ENCODE measurements around the gene STPG3. TPM values are rescaled to one million over a fixed set of nuclear protein-coding genes. Genes with fewer than 3 reads are reported as not detected.

The STPG3 gene
- total and polyA plus RNA-seq, 2 of the 8 experiments (the other 6 are each of a cell fraction or from before 2014, with no cell fraction given) = not detected

DNA sequence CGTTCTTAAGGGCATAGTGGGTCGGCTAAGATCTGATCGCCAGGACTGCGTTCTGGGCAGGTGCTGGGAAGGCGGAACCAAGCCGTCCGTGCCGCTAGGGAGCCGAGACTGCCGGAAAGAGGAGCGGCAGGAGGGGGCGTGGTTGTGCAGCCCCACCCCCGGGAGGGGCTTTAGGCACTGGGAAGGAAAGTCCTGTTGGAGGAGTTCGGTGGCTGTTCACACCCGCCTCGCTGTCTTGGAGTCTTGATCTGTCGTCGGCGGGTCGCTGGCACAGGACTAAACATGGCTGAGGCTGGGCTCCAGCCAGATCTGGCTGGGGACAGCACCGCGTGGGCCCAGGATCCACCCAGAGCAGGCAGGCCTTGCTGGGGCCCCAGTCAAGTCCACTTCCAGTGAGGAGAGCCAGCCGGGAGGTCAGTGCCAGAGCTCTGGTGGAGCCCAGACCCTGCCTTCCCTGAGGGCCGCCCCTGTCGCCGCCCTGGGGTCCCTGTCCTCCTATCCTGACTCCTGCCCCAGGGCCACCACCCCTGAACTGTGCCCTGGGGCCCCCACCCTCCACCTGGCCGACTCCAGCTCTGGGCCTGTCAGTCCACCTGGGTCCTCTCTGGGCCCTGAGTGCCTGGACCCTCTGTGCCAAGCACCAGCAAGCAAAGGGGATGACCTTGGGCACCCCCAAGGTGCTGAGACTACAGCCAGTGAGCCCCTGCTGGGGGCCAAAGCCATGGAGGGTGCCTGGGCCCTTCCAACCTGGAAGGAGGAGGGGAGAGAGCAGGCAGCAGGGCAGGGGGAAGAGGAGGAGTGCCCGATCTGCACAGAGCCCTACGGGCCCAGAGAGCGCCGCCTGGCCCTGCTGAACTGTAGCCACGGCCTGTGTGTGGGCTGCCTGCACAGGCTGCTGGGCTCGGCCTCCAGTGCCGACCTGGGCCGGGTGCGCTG is 33.5 kb upstream of the STPG3 start:
- no peak overlapping the region for H2AK5ac ChIP-seq (ENCODE audit: low read depth, low read length)
- H2BK15ac ChIP-seq (ENCODE audit: low read length) = no peak overlapping the region
- H3K9ac ChIP-seq (replicated peaks in 1 of 4; ENCODE audit: extremely low read depth in 1 of 4, low read depth in 3 of 4, low read length in 3 of 4) = no peak overlapping the region
- DNase-seq (ENCODE audit: low read depth in 1 of 2, low spot score in 2 of 2) (peak; percentile 56 to 87), FAIRE-seq (no peak)
- ChIA-PET CTCF (ENCODE audit: partially characterized antibody) (interaction anchor here (0.5 to 3.8 kb wide), 16 partner anchors 10 to 123 kb away, joined by 3 to 19 read pairs (median 4); partner anchors contain the start of genes LRRC26, RNF224 and TPRN), POLR2A (ENCODE audit: partially characterized antibody) (interaction anchor here (0.7 to 69.9 kb wide), 10 partner anchors 9 to 385 kb away, joined by 3 to 1462 read pairs (median 4); partner anchors contain the start of genes ANAPC2, MAN1B1, NDOR1 and NELFB)
- H3K4me3 ChIP-seq (ENCODE audit: extremely low read depth in 1 of 4, insufficient read depth in 2 of 4, low read depth in 3 of 4, low read length in 4 of 4) = no peak overlapping the region
- no peak overlapping the region for H2BK12ac ChIP-seq (ENCODE audit: low read depth, low read length)
- H2BK5ac ChIP-seq (ENCODE audit: low read depth, low read length) = no peak overlapping the region
- no peak overlapping the region for H3K23ac ChIP-seq (ENCODE audit: insufficient read length)
- 77% methylated on average over 23 of the region's 36 CpGs; no CpG with 5 or more reads in 1 of the 2 experiments for WGBS, 2 experiments (ENCODE audit: extremely low coverage in 1 of 2, insufficient coverage in 1 of 2, insufficient read length in 1 of 2, insufficient replicate concordance in 2 of 2, low coverage in 1 of 2, low lambda C conversion rate in 2 of 2, missing lambda C conversion rate in 1 of 2)
- no peak overlapping the region for H3K18ac ChIP-seq (ENCODE audit: extremely low read depth, low read length)
- no peaks in the 10 kb centered on the region for H3K9me3 ChIP-seq (ENCODE audit: insufficient read depth in 2 of 2, low read depth in 1 of 2, low read length in 1 of 2)
- no peak overlapping the region for H2AFZ ChIP-seq (ENCODE audit: low read length)
- peaks cover 8% of the 10 kb centered on the region; the same call in 1 of the 2 replicates for H3K23me2 ChIP-seq (ENCODE audit: low read depth, low read length)
- no peak overlapping the region for H3K14ac ChIP-seq (ENCODE audit: insufficient read length)
- H3K79me2 ChIP-seq (ENCODE audit: control insufficient read depth in 1 of 2, insufficient read depth in 2 of 2, low read length in 2 of 2) = no peaks in the 10 kb centered on the region
- H4K8ac ChIP-seq (ENCODE audit: extremely low read depth, insufficient read depth, low read length) = peak overlapping the region; percentile 85
- peak overlapping the region; percentile 65 for H4K91ac ChIP-seq (replicated peaks; ENCODE audit: insufficient read length, low read length)
- H4K5ac ChIP-seq (ENCODE audit: insufficient read length, low read depth, low read length) = no peak overlapping the region
- H3K36me3 ChIP-seq (ENCODE audit: control insufficient read depth in 2 of 4, insufficient read depth in 4 of 4, low read length in 3 of 4) = peaks cover 0 to 22% (median 7%) of the 10 kb centered on the region in 4 experiments; a peak in 6 of 8 replicates
- H3K27ac ChIP-seq (ENCODE audit: low read depth, low read length) = no peak overlapping the region
- H3K27me3 ChIP-seq (replicated peaks in 1 of 4; ENCODE audit: control insufficient read depth in 3 of 4, extremely low read depth in 1 of 4, insufficient read depth in 3 of 4, low read length in 3 of 4) = no peaks in the 10 kb centered on the region; a peak in 2 of 7 replicates
- H3K4ac ChIP-seq (replicated peaks; ENCODE audit: insufficient read length, low read depth, low read length) = no peak overlapping the region
- H3K4me1 ChIP-seq (replicated peaks in 1 of 4; ENCODE audit: control insufficient read depth in 3 of 4, insufficient read depth in 4 of 4, low read length in 3 of 4) = peaks cover 0 to 10% (median 4%) of the 10 kb centered on the region in 4 experiments; a peak in 5 of 7 replicates
- H2BK20ac ChIP-seq (ENCODE audit: low read length) = no peak overlapping the region
- peaks cover 0 to 15% of the 10 kb centered on the region in 2 experiments for H4K20me1 ChIP-seq (replicated peaks in 1 of 2; ENCODE audit: control insufficient read depth in 1 of 2, insufficient read depth in 2 of 2, low read length in 2 of 2)
- H3K56ac ChIP-seq (replicated peaks; ENCODE audit: insufficient read length, low read depth, low read length) = no peak overlapping the region
- H3K4me2 ChIP-seq (ENCODE audit: insufficient read depth in 1 of 2, low read depth in 2 of 2, low read length in 2 of 2) = peak overlapping the region; percentile 31 to 37; a peak in 1 of 4 replicates
- H2BK120ac ChIP-seq (replicated peaks; ENCODE audit: low read depth, low read length) = no peak overlapping the region
- H3K79me1 ChIP-seq (ENCODE audit: low read depth, low read length) = no peaks in the 10 kb centered on the region; the same call in 1 of the 2 replicates
- peak; percentile 15; the same call in 1 of the 2 replicates for TF ChIP-seq GABPA (IDR thresholded peaks at IDR 0.05; ENCODE audit: borderline replicate concordance, insufficient read depth, low read length)
- TF ChIP-seq, protein P1, sequence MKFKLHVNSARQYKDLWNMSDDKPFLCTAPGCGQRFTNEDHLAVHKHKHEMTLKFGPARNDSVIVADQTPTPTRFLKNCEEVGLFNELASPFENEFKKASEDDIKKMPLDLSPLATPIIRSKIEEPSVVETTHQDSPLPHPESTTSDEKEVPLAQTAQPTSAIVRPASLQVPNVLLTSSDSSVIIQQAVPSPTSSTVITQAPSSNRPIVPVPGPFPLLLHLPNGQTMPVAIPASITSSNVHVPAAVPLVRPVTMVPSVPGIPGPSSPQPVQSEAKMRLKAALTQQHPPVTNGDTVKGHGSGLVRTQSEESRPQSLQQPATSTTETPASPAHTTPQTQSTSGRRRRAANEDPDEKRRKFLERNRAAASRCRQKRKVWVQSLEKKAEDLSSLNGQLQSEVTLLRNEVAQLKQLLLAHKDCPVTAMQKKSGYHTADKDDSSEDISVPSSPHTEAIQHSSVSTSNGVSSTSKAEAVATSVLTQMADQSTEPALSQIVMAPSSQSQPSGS (IDR thresholded peaks at IDR 0.05; ENCODE audit: low read length) = no peak
- peak in 1 of 2 experiments; percentile 37; a peak in 1 of 3 replicates for TF ChIP-seq POLR2A (IDR thresholded peaks at IDR 0.05; ENCODE audit: control extremely low read depth in 1 of 2, low read depth in 2 of 2, low read length in 2 of 2)
- TF ChIP-seq NANOG (IDR thresholded peaks at IDR 0.05; ENCODE audit: insufficient read depth, low read depth, low read length, poor library complexity, severe bottlenecking) = no peak
- TF ChIP-seq, protein P2, sequence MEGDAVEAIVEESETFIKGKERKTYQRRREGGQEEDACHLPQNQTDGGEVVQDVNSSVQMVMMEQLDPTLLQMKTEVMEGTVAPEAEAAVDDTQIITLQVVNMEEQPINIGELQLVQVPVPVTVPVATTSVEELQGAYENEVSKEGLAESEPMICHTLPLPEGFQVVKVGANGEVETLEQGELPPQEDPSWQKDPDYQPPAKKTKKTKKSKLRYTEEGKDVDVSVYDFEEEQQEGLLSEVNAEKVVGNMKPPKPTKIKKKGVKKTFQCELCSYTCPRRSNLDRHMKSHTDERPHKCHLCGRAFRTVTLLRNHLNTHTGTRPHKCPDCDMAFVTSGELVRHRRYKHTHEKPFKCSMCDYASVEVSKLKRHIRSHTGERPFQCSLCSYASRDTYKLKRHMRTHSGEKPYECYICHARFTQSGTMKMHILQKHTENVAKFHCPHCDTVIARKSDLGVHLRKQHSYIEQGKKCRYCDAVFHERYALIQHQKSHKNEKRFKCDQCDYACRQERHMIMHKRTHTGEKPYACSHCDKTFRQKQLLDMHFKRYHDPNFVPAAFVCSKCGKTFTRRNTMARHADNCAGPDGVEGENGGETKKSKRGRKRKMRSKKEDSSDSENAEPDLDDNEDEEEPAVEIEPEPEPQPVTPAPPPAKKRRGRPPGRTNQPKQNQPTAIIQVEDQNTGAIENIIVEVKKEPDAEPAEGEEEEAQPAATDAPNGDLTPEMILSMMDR (IDR thresholded peaks at IDR 0.05; ENCODE audit: control extremely low read depth in 1 of 3, insufficient read depth in 1 of 3, low read depth in 1 of 3, low read length in 3 of 3) = peak in 1 of 3 experiments; percentile 1; a peak in 1 of 4 replicates

Measured in H1 (cell line).